ENCODE results near the gene UVRAG. TPM values are rescaled to one million over a fixed set of nuclear protein-coding genes. Genes with fewer than 3 reads are reported as not detected.

The UVRAG gene
- total RNA-seq, 1 donor from 2014 or later = 18.6 TPM

GRCh38 chr11:76026862-76027261 is 211.9 kb downstream of the UVRAG start:
- peaks cover 2% of the 10 kb centered on the region for H3K36me3 Mint-ChIP-seq (ENCODE audit: low read depth)
- no peak overlapping the region for H3K4me3 Mint-ChIP-seq
- no peaks in the 10 kb centered on the region for H3K9me3 Mint-ChIP-seq
- no peaks in the 10 kb centered on the region for H3K4me1 Mint-ChIP-seq (ENCODE audit: low read depth)
- DNase-seq (ENCODE audit: low spot score) = no peak
- no peak overlapping the region for H3K27ac Mint-ChIP-seq
- no peaks in the 10 kb centered on the region for H3K27me3 Mint-ChIP-seq (ENCODE audit: insufficient read depth)
- intact Hi-C loops (cut with micrococcal nuclease) = no loop called here

- Mint-ChIP-seq H3K27ac (no peak overlapping the region), H3K36me3 (ENCODE audit: low read depth) (no peaks in the 10 kb centered on the region), H3K9me3 (no peaks in the 10 kb centered on the region), H3K4me3 (no peak overlapping the region), H3K27me3 (ENCODE audit: insufficient read depth) (no peaks in the 10 kb centered on the region), H3K4me1 (ENCODE audit: low read depth) (no peaks in the 10 kb centered on the region)
- intact Hi-C loops (cut with micrococcal nuclease) = no loop called here
- no peak for DNase-seq (ENCODE audit: low spot score)
Measured at GRCh38 chr11:76030286-76030685, 215.3 kb downstream of the UVRAG start.

GRCh38 chr11:76030968-76031590 is 216.1 kb downstream of the UVRAG start:
- Mint-ChIP-seq H3K27me3 (ENCODE audit: insufficient read depth) (no peaks in the 10 kb centered on the region), H3K27ac (no peak overlapping the region), H3K4me1 (ENCODE audit: low read depth) (no peaks in the 10 kb centered on the region), H3K36me3 (ENCODE audit: low read depth) (no peaks in the 10 kb centered on the region), H3K4me3 (no peak overlapping the region), H3K9me3 (no peaks in the 10 kb centered on the region)
- DNase-seq (ENCODE audit: low spot score) = no peak
- intact Hi-C loops (cut with micrococcal nuclease) = no loop called here

GRCh38 chr11:76033699-76034098 is 218.7 kb downstream of the UVRAG start:
- no peaks in the 10 kb centered on the region for H3K4me1 Mint-ChIP-seq (ENCODE audit: low read depth)
- no peaks in the 10 kb centered on the region for H3K9me3 Mint-ChIP-seq
- no peak for DNase-seq (ENCODE audit: low spot score)
- H3K36me3 Mint-ChIP-seq (ENCODE audit: low read depth) = no peaks in the 10 kb centered on the region
- no peak overlapping the region for H3K4me3 Mint-ChIP-seq
- intact Hi-C loops (cut with micrococcal nuclease) = no loop called here
- H3K27me3 Mint-ChIP-seq (ENCODE audit: insufficient read depth) = no peaks in the 10 kb centered on the region
- no peak overlapping the region for H3K27ac Mint-ChIP-seq

- Mint-ChIP-seq H3K36me3 (ENCODE audit: low read depth) (peaks cover 2% of the 10 kb centered on the region), H3K4me1 (ENCODE audit: low read depth) (no peaks in the 10 kb centered on the region), H3K4me3 (no peak overlapping the region), H3K27ac (no peak overlapping the region), H3K27me3 (ENCODE audit: insufficient read depth) (no peaks in the 10 kb centered on the region), H3K9me3 (no peaks in the 10 kb centered on the region)
- intact Hi-C loops (cut with micrococcal nuclease) = no loop called here
- no peak for DNase-seq (ENCODE audit: low spot score)
Measured at GRCh38 chr11:76035020-76035419, 220.0 kb downstream of the UVRAG start.

- H3K4me1 Mint-ChIP-seq (ENCODE audit: low read depth) = no peaks in the 10 kb centered on the region
- no peak overlapping the region for H3K4me3 Mint-ChIP-seq
- DNase-seq (ENCODE audit: low spot score) = no peak
- intact Hi-C loops (cut with micrococcal nuclease) = no loop called here
- H3K9me3 Mint-ChIP-seq = no peaks in the 10 kb centered on the region
- no peak overlapping the region for H3K27ac Mint-ChIP-seq
- H3K27me3 Mint-ChIP-seq (ENCODE audit: insufficient read depth) = no peaks in the 10 kb centered on the region
- peaks cover 2% of the 10 kb centered on the region for H3K36me3 Mint-ChIP-seq (ENCODE audit: low read depth)
Measured at GRCh38 chr11:76038608-76039007, 223.6 kb downstream of the UVRAG start.

GRCh38 chr11:76041208-76041607 is 226.2 kb downstream of the UVRAG start:
- H3K9me3 Mint-ChIP-seq = no peaks in the 10 kb centered on the region
- H3K36me3 Mint-ChIP-seq (ENCODE audit: low read depth) = peaks cover 2% of the 10 kb centered on the region
- no peak overlapping the region for H3K4me3 Mint-ChIP-seq
- no peaks in the 10 kb centered on the region for H3K27me3 Mint-ChIP-seq (ENCODE audit: insufficient read depth)
- DNase-seq (ENCODE audit: low spot score) = no peak
- H3K4me1 Mint-ChIP-seq (ENCODE audit: low read depth) = no peaks in the 10 kb centered on the region
- intact Hi-C loops (cut with micrococcal nuclease) = no loop called here
- no peak overlapping the region for H3K27ac Mint-ChIP-seq

GRCh38 chr11:76044750-76045320 is 229.8 kb downstream of the UVRAG start:
- H3K9me3 Mint-ChIP-seq = peaks cover 28% of the 10 kb centered on the region
- no peaks in the 10 kb centered on the region for H3K27me3 Mint-ChIP-seq (ENCODE audit: insufficient read depth)
- DNase-seq (ENCODE audit: low spot score) = no peak
- H3K27ac Mint-ChIP-seq = no peak overlapping the region
- no peaks in the 10 kb centered on the region for H3K4me1 Mint-ChIP-seq (ENCODE audit: low read depth)
- no peak overlapping the region for H3K4me3 Mint-ChIP-seq
- intact Hi-C loops (cut with micrococcal nuclease) = no loop called here
- peaks cover 1% of the 10 kb centered on the region for H3K36me3 Mint-ChIP-seq (ENCODE audit: low read depth)

- Mint-ChIP-seq H3K4me3 (no peak overlapping the region), H3K27me3 (ENCODE audit: insufficient read depth) (no peaks in the 10 kb centered on the region), H3K27ac (no peak overlapping the region), H3K4me1 (ENCODE audit: low read depth) (no peaks in the 10 kb centered on the region), H3K36me3 (ENCODE audit: low read depth) (peaks cover 1% of the 10 kb centered on the region), H3K9me3 (peaks cover 30% of the 10 kb centered on the region)
- DNase-seq (ENCODE audit: low spot score) = no peak
- intact Hi-C loops (cut with micrococcal nuclease) = no loop called here
Measured at GRCh38 chr11:76047231-76047630, 232.2 kb downstream of the UVRAG start.

- Mint-ChIP-seq H3K9me3 (peaks cover 35% of the 10 kb centered on the region), H3K36me3 (ENCODE audit: low read depth) (peaks cover 3% of the 10 kb centered on the region), H3K4me3 (no peak overlapping the region), H3K4me1 (ENCODE audit: low read depth) (no peaks in the 10 kb centered on the region), H3K27me3 (ENCODE audit: insufficient read depth) (no peaks in the 10 kb centered on the region), H3K27ac (no peak overlapping the region)
- DNase-seq (ENCODE audit: low spot score) = no peak
- intact Hi-C loops (cut with micrococcal nuclease) = no loop called here
Measured at GRCh38 chr11:76047766-76048165, 232.8 kb downstream of the UVRAG start.

GRCh38 chr11:76048763-76049162 is 233.8 kb downstream of the UVRAG start:
- peaks cover 35% of the 10 kb centered on the region for H3K9me3 Mint-ChIP-seq
- H3K27ac Mint-ChIP-seq = no peak overlapping the region
- no peaks in the 10 kb centered on the region for H3K27me3 Mint-ChIP-seq (ENCODE audit: insufficient read depth)
- H3K36me3 Mint-ChIP-seq (ENCODE audit: low read depth) = peaks cover 3% of the 10 kb centered on the region
- no peak for DNase-seq (ENCODE audit: low spot score)
- intact Hi-C loops (cut with micrococcal nuclease) = no loop called here
- H3K4me1 Mint-ChIP-seq (ENCODE audit: low read depth) = no peaks in the 10 kb centered on the region
- no peak overlapping the region for H3K4me3 Mint-ChIP-seq

- Mint-ChIP-seq H3K27ac (no peak overlapping the region), H3K27me3 (ENCODE audit: insufficient read depth) (no peaks in the 10 kb centered on the region), H3K36me3 (ENCODE audit: low read depth) (peaks cover 9% of the 10 kb centered on the region), H3K4me1 (ENCODE audit: low read depth) (no peaks in the 10 kb centered on the region), H3K9me3 (peaks cover 35% of the 10 kb centered on the region), H3K4me3 (no peak overlapping the region)
- DNase-seq (ENCODE audit: low spot score) = no peak
- intact Hi-C loops (cut with micrococcal nuclease) = no loop called here
Measured at GRCh38 chr11:76049511-76049910, 234.5 kb downstream of the UVRAG start.

- peaks cover 12% of the 10 kb centered on the region for H3K36me3 Mint-ChIP-seq (ENCODE audit: low read depth)
- peaks cover 35% of the 10 kb centered on the region for H3K9me3 Mint-ChIP-seq
- intact Hi-C loops (cut with micrococcal nuclease) = no loop called here
- H3K4me1 Mint-ChIP-seq (ENCODE audit: low read depth) = no peaks in the 10 kb centered on the region
- no peak for DNase-seq (ENCODE audit: low spot score)
- no peaks in the 10 kb centered on the region for H3K27me3 Mint-ChIP-seq (ENCODE audit: insufficient read depth)
- H3K4me3 Mint-ChIP-seq = no peak overlapping the region
- H3K27ac Mint-ChIP-seq = no peak overlapping the region
Measured at GRCh38 chr11:76051937-76052336, 236.9 kb downstream of the UVRAG start.

- H3K4me3 Mint-ChIP-seq = no peak overlapping the region
- peaks cover 12% of the 10 kb centered on the region for H3K9me3 Mint-ChIP-seq
- H3K27ac Mint-ChIP-seq = no peak overlapping the region
- no peak for DNase-seq (ENCODE audit: low spot score)
- intact Hi-C loops (cut with micrococcal nuclease) = no loop called here
- no peaks in the 10 kb centered on the region for H3K27me3 Mint-ChIP-seq (ENCODE audit: insufficient read depth)
- peaks cover 10% of the 10 kb centered on the region for H3K36me3 Mint-ChIP-seq (ENCODE audit: low read depth)
- H3K4me1 Mint-ChIP-seq (ENCODE audit: low read depth) = no peaks in the 10 kb centered on the region
Measured at GRCh38 chr11:76054330-76054729, 239.3 kb downstream of the UVRAG start.
